HS-5 (cell line): ENCODE results near the gene DCP1A.

ENCODE experiments used
- DNase-seq: peaks from one replicate; pipeline ENCODE4 v3.0.0-alpha.2; 2012; ENCODE audit warnings: low read depth

DCP1A gene

DNA sequence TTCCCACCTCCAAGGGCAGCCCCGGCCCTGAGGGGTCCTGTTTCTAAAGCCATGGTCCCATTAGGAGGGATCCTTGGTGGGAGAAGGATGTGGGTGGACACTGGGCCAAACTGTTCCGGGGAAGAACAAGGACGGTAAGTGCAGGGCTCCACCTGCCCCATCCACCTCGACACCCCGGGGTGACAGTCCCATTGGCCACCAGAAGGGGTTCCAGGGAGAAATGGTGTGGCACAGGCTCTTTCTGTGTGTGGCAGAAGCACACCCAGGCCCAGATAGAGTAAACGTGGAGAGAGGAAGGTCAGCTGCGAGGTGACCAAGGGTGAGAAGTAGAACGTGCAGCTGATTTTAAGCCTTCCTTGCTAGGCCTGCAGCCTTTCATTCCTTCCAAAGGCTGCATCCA lies 103.6 kb downstream of the DCP1A start:
- no peak for DNase-seq

GRCh38 chr3:53243165-53243564 lies 104.2 kb downstream of the DCP1A start:
- no peak for DNase-seq

GRCh38 chr3:53242642-53243041 lies 104.7 kb downstream of the DCP1A start:
- DNase-seq, result no peak

DNA sequence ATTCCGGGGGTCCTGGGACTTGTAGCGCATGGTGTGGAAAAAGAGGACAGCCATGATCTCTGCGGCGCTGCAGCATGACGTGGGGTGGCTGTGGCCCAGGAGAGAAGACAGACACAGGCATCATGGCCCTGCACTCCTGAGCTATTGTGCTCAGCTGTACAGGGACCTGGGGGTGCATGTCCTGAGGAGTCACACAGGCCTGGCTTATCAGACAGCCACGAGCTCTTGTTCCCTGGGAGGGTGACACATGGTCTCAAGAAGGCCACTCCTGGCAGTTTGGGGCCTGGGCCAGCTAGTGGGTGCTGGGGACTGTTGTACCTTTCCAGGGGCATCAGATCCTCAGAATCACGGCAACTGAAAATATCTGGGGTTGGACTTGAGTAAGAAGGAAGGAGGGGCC lies 105.2 kb downstream of the DCP1A start:
- no peak for DNase-seq

DNA sequence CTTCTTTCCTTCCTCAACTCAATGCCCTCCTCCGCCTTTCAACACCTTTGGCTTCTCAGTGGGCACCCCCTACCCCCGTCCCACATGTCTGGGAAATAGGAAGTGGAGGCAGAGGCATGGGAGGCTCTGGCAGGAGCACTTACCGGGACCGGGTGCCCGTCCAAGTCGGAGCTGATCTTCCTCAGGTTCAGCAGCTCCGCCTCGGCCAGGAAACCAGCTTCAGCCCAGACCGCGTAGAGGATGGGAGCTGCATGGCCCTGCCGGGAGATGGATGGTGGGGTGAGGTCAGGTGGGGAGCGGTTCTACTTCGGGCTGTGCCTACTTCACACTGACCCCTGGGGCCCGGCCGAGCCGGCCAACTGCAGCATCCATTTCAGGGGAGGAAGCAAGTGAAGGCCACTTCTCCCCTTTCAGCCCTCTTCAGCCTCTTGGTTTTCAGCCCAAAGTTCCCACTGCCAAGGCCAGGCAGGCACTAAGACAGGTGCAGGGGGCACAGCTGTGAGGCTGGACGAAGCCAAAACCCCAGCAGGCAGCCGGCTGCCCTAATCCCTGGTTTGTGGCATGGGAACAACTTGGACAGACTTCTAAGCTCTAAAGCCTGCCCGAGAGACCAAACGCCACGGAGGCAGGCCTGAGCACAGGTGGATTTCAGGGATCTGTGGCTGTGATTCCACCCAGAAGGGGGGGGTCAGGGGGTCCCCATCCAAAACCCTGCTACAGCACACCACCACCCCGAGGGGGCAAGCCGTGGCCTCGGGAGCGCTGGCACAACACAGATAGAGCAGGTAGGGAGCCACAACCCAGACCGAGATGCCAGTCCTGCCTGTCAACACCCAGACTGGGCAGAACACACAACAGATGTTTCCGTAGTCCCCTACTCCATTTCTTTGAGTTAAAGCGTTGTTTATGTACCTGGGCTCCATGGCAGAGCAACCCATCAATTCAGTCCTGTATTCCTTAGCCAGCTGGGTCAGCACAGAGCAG lies 106.1 kb downstream of the DCP1A start:
- no peak for DNase-seq

DNA sequence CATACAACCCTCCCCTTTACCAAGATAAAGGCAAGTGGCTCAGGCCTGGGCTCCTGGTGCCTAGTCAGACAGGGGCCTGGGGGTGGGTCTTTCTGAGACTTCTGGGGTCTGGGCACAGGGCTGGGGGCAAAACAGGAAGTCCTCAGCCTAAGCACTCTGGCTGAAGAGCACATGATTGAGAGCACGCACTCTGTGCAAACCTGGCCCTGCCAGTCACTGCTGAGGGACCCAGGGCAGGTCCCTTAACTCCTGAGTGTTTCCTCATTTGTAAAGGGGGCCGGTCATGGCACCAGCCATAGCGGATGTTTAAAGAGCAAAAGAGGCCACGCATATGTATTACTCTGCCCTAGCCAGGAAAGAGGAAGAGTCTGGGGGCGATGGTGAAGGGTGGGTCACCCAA lies 107.5 kb downstream of the DCP1A start:
- no peak for DNase-seq

- no peak for DNase-seq
These were observed 108.5 kb downstream of the DCP1A start for GRCh38 chr3:53238886-53239285.

GRCh38 chr3:53238051-53238850 lies 109.1 kb downstream of the DCP1A start:
- peak; percentile 79 for DNase-seq

- DNase-seq, result no peak
These were observed 111.1 kb downstream of the DCP1A start for GRCh38 chr3:53236112-53236841.

GRCh38 chr3:53235545-53235944 lies 111.8 kb downstream of the DCP1A start:
- no peak for DNase-seq

DNA sequence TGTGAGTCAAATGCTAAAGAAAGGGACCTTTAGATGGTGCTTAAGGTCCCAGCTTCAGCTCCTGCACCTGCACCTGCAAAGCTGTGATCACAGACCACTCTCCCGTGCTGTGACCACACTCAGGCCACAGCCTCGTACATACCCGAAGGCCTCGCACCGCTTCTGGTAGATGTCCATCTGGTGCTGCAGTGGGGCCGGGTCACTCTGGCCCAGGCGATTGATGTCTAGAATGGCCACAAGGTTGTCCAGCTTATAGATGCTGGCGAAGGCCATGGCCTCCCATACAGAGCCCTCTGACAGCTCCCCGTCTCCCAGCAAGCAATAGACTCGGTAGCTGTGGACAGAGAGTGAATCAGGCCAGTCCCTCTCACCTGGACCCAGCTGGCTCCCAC lies 112.5 kb downstream of the DCP1A start:
- DNase-seq, result no peak

GRCh38 chr3:53234130-53234840 lies 113.1 kb downstream of the DCP1A start:
- no peak for DNase-seq
